ENCODE results near the gene ADGRG1. TPM values are rescaled to one million over a fixed set of nuclear protein-coding genes. Genes with fewer than 3 reads are reported as not detected.

ADGRG1 gene
- polyA plus RNA-seq, 5 donors: 14.9 to 20.2 (median 18.6) TPM

Other genes starting within 250 kb of the ADGRG1 start
- not detected for gene CCL17, start 223.9 kb upstream of the ADGRG1 start, polyA plus RNA-seq (ENCODE audit: insufficient read depth in 1 of 5, insufficient read length in 5 of 5, low replicate concordance in 1 of 5)
- 10 to 100 TPM; 57.9 to 79.3 (median 75.1) TPM for gene CIAPIN1, start 181.2 kb upstream of the ADGRG1 start, polyA plus RNA-seq (ENCODE audit: insufficient read depth in 1 of 5, insufficient read length in 5 of 5, low replicate concordance in 1 of 5)
- 10 to 100 TPM; 57.0 to 65.0 (median 59.4) TPM for gene COQ9, start 181.2 kb upstream of the ADGRG1 start, polyA plus RNA-seq (ENCODE audit: insufficient read depth in 1 of 5, insufficient read length in 5 of 5, low replicate concordance in 1 of 5)
- 10 to 100 TPM; 74.4 to 87.6 (median 77.5) TPM for gene POLR2C, start 166.0 kb upstream of the ADGRG1 start, polyA plus RNA-seq (ENCODE audit: insufficient read depth in 1 of 5, insufficient read length in 5 of 5, low replicate concordance in 1 of 5)
- 10 to 100 TPM; 26.4 to 36.5 (median 30.7) TPM for gene DOK4, start 142.1 kb upstream of the ADGRG1 start, polyA plus RNA-seq (ENCODE audit: insufficient read depth in 1 of 5, insufficient read length in 5 of 5, low replicate concordance in 1 of 5)
- gene CCDC102A, start 92.1 kb upstream of the ADGRG1 start, polyA plus RNA-seq (ENCODE audit: insufficient read depth in 1 of 5, insufficient read length in 5 of 5, low replicate concordance in 1 of 5): 10 to 100 TPM; 11.1 to 20.4 (median 14.2) TPM
- 1 to 10 TPM in 1 of 5 donors, under 1 TPM in 4; 0.59 to 1.3 (median 0.69) TPM for gene ADGRG5, start 86.0 kb upstream of the ADGRG1 start, polyA plus RNA-seq (ENCODE audit: insufficient read depth in 1 of 5, insufficient read length in 5 of 5, low replicate concordance in 1 of 5)
- gene ADGRG3, start 39.7 kb downstream of the ADGRG1 start, polyA plus RNA-seq (ENCODE audit: insufficient read depth in 1 of 5, insufficient read length in 5 of 5, low replicate concordance in 1 of 5): 1 to 10 TPM in 2 of 5 donors, under 1 TPM in 3; 0.38 to 1.2 (median 0.86) TPM
- gene DRC7, start 66.2 kb downstream of the ADGRG1 start, polyA plus RNA-seq (ENCODE audit: insufficient read depth in 1 of 5, insufficient read length in 5 of 5, low replicate concordance in 1 of 5): 1 to 10 TPM in 4 of 5 donors, under 1 TPM in 1; 0.54 to 4.5 (median 2.8) TPM
- gene KATNB1, start 107.1 kb downstream of the ADGRG1 start, polyA plus RNA-seq (ENCODE audit: insufficient read depth in 1 of 5, insufficient read length in 5 of 5, low replicate concordance in 1 of 5): 10 to 100 TPM; 12.2 to 19.8 (median 13.3) TPM
- gene KIFC3, start 173.9 kb downstream of the ADGRG1 start, polyA plus RNA-seq (ENCODE audit: insufficient read depth in 1 of 5, insufficient read length in 5 of 5, low replicate concordance in 1 of 5): 10 to 100 TPM; 34.9 to 63.6 (median 56.6) TPM

Data from right lung (tissue), 5 donors.